Stimulated activated CD8-positive, alpha-beta memory T cell treated with anti-CD3 and anti-CD28 coated beads, Interleukin-12 subunit alpha, Interleukin-12 subunit beta, amount 100 ng/mL, for 24 hours (primary cell): ENCODE results near the gene RSL24D1.
A peak's percentile ranks its signal among the peaks of the same experiment; 100 is the strongest.

ENCODE experiments used
- DNase-seq: peaks from one replicate; pipeline ENCODE4 v3.0.0-alpha.2; 2020; ENCODE audit errors: extremely low read depth

The RSL24D1 gene

DNA sequence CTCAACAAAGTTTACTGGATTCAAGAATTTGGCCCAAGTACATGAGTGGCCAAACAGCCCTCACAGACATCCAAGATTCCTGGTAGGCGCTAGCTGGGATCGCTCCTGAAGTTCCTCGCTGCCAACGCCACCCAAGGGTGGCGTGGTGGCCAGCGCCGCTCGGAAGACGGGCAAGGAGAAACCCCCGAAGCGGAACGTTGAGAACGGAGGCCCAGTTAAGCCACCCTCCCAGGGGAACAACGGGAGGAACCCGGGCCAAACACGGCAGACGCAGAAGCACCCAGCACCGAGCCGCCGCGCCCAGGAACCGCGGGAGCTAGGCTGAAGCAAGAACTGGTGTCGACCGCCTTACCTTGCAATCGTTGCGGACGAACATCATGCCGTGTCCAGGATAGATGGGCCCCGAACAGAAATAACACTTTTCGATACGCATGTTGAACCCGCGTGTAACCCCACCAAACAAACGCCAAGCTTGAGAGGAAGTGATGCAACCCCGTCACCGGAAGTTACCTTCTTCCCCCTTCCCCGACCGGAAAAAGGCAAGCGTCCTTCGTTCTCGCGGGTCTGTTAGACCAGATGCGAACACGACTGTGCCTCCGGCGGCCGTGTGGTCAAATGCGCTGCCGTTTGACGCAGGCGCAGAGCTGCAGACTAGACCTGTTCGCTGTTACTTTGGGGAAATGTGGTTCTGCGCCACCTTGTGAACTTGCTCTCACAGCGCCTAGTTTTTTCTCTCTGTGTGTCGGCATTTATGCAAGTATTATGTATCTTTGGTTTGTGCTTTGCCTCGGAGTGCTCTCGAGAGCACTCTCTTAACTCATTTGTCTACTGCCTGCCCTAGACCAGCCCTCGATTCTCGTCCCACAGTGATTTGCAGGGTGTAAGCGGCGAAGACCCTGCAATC lies at the start of gene RSL24D1:
RSL24D1 (minus strand) TSS at position 484 of the 904 bp plus-strand sequence; CDS start at position 433, 51 bp downstream.
- peak; percentile 91 for DNase-seq

- no peak for DNase-seq
Observed at GRCh38 chr15:55245059-55245458, 48.3 kb upstream of the RSL24D1 start.

- DNase-seq, result no peak
Observed at GRCh38 chr15:55241891-55242290, 45.1 kb upstream of the RSL24D1 start.

DNA sequence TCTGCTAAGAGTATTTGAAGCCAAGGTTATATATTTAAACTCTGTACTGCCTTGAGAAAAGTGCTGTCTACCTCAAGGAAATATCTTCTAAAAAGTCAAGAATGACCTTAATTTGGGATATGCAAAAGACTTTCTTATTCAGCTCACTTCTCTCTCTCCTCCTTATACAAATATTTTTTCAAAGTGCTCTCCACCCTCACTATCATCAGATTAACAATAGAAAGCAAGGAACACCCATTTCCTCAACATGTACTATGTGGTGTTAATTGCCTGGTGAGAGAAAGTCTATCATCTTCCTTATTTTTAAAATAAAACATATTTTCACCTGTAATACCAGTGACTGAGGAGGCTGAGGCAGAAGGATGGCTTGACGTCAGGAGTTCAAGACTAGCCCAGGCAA lies 44.4 kb upstream of the RSL24D1 start:
- no peak for DNase-seq

DNA sequence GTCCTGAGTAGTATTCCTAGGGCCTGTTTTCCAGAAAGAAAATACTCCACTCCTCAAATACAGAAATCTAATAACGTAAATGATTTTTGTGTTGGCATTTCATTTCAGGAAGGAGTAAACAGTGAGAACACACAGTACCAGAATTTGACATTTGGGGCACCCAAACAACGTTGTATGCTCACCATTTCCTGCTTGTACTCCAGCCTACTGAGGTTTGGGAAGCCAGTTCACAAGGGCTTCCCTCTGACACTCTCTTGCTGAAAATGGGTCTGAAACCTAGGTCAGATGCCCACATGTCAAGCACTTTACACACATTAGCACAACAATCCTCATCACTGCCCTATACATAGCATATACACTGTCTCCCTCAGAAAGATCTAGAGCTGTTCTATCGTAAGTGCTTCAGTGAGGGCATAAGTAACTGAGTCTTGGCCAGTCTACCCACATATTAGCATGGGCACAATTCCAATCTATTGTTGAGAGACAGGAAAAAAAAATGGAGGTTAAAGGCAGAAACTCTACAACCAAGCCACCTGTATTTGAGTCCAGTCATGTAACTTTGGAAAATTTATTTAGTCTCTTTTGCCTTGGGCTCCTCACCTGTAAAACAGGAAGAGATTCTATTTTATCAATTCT lies 43.5 kb upstream of the RSL24D1 start:
- DNase-seq, result no peak

- no peak for DNase-seq
Observed at GRCh38 chr15:55239440-55240124, 42.8 kb upstream of the RSL24D1 start.

DNA sequence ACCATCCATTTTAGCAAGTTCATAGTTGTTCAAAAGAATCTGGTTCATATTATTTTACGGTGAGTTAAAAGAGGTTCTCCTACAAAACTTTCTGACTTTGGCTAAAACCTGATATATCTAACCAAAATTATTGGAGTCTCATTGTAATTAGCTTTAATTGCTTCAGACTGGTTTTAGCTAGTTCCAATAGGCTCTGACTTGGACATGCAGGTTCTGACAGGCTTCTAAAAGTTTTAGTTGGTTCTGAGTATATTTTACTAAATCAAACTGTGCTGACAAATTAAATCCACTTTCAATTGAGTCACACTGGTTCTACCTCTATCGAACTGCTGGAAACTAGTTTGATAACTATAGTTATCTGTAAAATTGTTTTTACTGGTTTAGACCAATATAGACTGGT lies 42.1 kb upstream of the RSL24D1 start:
- no peak for DNase-seq

DNA sequence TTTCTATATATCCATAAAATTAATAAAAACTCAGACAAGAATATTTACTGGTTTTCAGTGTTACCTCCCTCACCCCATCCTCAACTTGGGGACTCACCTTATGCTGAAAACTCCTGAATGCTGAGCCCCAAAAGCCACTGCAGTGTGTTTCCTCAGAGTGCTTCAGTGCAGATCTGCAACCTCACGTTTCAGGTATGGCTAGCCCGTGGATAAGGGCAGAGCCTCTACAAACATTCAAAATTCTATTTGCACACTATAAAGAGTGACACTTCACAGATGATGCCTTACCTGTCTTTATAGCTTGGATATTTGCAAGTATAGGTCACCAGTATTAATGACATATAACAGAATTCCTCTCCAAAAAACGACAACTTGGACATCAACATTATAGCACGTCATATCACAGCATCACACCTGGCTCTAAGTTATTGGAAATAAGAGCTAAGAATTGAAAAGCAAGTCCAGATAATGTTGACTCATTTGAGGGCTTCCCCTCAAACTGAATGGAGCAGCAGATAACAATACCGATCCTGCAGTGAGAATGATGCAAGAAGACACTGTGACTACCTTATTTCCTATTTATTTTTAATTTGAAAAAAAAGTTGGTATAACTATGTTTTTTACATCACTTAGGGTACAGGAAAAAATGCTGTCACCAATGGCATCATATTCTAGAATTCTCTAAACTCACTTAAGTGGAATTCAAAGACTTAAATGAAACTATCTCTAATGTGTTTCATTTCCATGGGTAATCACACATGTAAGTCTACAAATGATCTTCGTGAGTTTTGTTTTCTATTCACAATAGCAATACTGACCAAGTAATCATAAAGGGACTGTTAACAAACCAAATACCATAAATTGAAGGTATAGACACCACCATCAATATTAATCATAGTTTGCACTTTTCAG lies 40.7 kb upstream of the RSL24D1 start:
- DNase-seq, result no peak

GRCh38 chr15:55235546-55236036 lies 38.9 kb upstream of the RSL24D1 start:
- DNase-seq, result no peak

GRCh38 chr15:55234800-55235104 lies 38.0 kb upstream of the RSL24D1 start:
- DNase-seq, result no peak

- no peak for DNase-seq
Observed at GRCh38 chr15:55234104-55234799, 37.5 kb upstream of the RSL24D1 start.

DNA sequence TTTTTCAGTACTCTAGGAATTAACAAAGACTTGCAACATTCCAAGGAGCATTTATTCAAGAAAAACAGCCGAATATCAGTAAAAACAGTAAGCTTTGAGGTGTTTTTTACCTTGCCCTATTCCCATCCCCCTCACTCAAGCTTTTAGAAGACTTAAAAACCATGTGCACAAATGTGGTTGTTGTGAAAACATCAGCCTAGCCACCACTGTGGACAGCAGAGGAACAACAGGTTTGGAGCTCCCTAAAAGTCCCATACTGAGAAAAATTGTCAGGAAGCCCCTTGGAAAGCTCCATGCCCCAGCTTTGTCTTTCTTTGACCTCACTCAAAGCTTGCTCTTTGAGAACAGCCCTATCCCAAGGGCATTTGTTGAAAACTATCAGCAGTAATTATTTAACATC lies 34.7 kb upstream of the RSL24D1 start:
- no peak for DNase-seq

- DNase-seq, result no peak
Observed at GRCh38 chr15:55230953-55231352, 34.2 kb upstream of the RSL24D1 start.

DNA sequence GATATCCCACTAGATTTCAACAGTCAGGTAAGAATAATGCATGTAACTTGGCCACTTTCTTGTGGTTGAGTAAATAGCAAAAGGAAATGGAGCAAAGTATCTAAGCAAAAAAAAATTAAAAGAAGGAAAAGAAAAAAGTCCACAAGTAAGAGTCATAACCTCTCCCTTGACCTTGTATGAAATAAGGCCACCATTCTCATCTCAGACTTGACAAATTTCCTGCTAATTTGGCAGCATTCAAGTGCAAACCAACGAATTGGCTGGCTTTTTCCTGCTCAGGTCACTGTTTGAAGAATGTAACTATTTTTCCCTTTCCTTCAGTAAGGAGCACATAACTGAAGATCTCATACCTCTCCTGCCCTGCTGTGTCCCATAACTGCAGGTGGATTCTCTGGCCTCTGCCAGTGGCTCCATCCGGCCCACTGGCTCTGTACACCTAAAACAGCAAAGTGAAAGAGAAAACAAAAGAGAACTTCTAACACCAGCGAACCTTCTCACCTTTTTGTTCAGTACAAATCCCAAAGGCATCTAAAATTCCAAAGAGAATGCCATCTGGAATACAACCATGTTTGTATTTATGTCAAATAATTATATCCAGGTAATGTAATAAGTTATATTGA lies 33.4 kb upstream of the RSL24D1 start:
- DNase-seq, result no peak

DNA sequence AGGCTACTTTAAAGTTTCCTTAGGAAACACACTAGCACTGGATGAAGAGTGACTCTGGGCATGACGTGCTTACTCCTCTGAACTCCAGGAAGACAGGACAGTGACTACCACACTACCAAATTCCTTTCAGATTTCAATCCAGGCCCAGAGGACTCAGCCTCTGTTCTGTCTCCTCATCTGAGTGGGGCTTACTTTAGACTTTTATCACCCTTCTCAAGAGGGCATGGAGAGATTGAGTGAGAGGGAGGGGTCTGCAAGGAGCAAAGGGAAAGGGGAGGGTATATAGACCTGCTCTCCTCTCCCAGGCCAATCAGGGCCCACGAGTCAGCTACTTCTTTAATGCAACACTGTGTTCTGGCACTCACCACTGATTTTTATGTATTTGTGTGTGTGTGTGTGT lies 29.4 kb upstream of the RSL24D1 start:
- DNase-seq, result no peak

- DNase-seq, result no peak
Observed at GRCh38 chr15:55224892-55225291, 28.2 kb upstream of the RSL24D1 start.

- no peak for DNase-seq
Observed at GRCh38 chr15:55222588-55222987, 25.8 kb upstream of the RSL24D1 start.

DNA sequence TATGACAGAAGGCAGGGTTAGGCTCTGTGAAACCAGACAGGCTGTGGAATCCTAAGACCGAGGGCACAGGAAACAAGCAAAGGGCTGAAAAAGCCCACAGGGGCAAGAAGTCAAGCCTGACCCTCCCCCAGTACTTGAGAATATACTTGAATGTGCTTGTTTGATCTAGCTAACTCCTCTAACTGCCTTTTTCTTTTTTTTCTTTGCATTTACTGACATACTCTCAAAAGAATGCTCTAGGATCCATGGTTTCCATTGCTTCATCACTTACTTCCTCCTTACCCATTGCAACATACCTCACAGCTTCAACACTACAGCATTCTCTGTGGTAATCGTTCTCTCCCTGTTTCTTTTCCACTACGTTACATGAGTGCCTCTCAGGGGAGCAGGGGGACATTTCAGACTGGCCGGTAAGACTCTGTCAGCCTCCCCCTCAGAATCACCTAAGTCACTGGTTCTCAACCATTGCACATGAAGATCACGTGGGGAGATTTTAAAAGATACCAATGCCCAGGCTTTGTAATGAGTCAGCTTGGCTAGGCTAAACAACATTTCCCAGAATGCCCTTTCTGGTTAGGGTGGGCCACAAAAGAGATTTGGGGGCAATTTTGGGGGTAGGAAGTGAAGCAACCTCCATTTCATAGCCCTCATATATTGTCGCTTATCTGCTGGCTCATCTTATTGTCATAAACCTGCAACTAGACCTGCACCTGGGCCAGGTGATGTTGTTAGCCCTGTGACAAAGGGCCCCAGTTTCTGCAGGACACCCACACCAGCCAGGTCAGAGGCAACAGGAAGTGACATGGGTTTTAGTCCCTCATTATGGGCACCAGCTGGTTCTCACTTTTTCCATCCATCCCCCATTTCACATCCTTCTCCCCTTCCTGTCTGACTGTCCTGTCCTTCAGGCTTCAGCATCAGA lies 24.6 kb upstream of the RSL24D1 start:
- no peak for DNase-seq

DNA sequence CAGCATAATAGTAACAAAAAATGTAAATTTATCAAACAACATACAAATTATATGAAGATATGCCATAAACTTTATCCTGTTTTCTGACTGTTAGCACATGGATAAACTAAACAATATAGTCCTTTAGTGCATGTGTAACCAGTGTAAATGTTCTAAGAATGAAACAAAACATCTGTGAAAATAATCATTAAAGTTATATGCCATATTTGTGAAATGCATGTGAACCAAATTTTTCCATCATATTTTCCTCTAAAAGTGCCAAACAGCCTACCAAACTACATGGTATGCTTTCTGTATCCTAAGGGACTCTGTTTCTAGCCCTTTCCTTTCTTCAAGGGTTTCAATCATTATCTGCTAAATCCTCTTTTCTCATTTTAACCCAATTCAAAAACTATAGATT lies 23.9 kb upstream of the RSL24D1 start:
- DNase-seq, result no peak
